GM23338 (cell line): ENCODE measurements around the gene ADCY3. TPM values are rescaled to one million over a fixed set of nuclear protein-coding genes. Genes with fewer than 3 reads are reported as not detected.

Source experiments
- polyA plus RNA-seq: library from polyadenylated mRNA; unstranded; fragments of >200 nt; fragmentation: Nextera tagmentation; extraction: Ambion mirVana; gene quantifications from 2 replicates; pipeline ENCODE4 v1.2.1, GENCODE V29; 2016
- small RNA-seq: library from RNA; depleted of rRNA; stranded (forward); fragments of <200 nt; gene quantifications from one replicate; pipeline ENCODE3, GENCODE V24; 2014; ENCODE audit warnings: low replicate concordance
- total RNA-seq: library from RNA; depleted of rRNA; stranded (reverse); fragments of >200 nt; shearing (Covaris generic); gene quantifications from 2 replicates; pipeline ENCODE4 v1.2.3, GENCODE V29; 2014; rRNA removed

ADCY3 gene
- total and polyA plus RNA-seq, 2 experiments from 2014 or later = 9.7 to 32.4 TPM

Small RNA genes within 50 kb of the gene (small RNA-seq; reads per million reads assigned to genes)
- gene AC013267.1 = not detected
- gene RF00016 = not detected

Other genes starting within 250 kb of the ADCY3 start
- gene PTRHD1, start 126.8 kb downstream of the ADCY3 start, total RNA-seq = 27.1 and 46.9 TPM in 2 replicates
- gene PTRHD1, start 126.8 kb downstream of the ADCY3 start, polyA plus RNA-seq = 105 and 128 TPM in 2 replicates
- gene CENPO, start 126.8 kb downstream of the ADCY3 start, total RNA-seq = 44.7 and 44.8 TPM in 2 replicates
- gene CENPO, start 126.8 kb downstream of the ADCY3 start, polyA plus RNA-seq = 27.0 and 27.1 TPM in 2 replicates
- 2.4 and 5.3 TPM in 2 replicates for gene DNAJC27, start 51.7 kb upstream of the ADCY3 start, total RNA-seq
- 1.9 and 2.6 TPM in 2 replicates for gene DNAJC27, start 51.7 kb upstream of the ADCY3 start, polyA plus RNA-seq
- 10.7 and 11.8 TPM in 2 replicates for gene EFR3B, start 121.8 kb upstream of the ADCY3 start, total RNA-seq
- gene EFR3B, start 121.8 kb upstream of the ADCY3 start, polyA plus RNA-seq = 2.9 and 3.3 TPM in 2 replicates
- gene POMC, start 248.3 kb upstream of the ADCY3 start, total RNA-seq = 7.8 and 12.3 TPM in 2 replicates
- gene POMC, start 248.3 kb upstream of the ADCY3 start, polyA plus RNA-seq = 8.5 and 8.7 TPM in 2 replicates